A673 (cell line): ENCODE measurements around the gene CIP2A.

ENCODE experiments used
- CTCF ChIP-seq: fragments of 300-800, 200-600 bp; sonication (generic); conservative IDR thresholded peaks from 2 replicates; pipeline ENCODE4 v1.5.1; 2017; ENCODE audit warnings: low read depth, mild to moderate bottlenecking, antibody characterized with exemption, low read length, moderate library complexity, mixed read lengths
- EZH2 ChIP-seq: fragments of 200-600 bp; sonication (generic); IDR thresholded peaks from 2 replicates; pipeline ENCODE4 v1.6.1; 2017; ENCODE audit warnings: borderline replicate concordance, low read depth, mild to moderate bottlenecking, mixed read lengths, antibody characterized with exemption, low read length; ENCODE audit not compliant: poor library complexity, severe bottlenecking

GRCh38 chr3:108513961-108514360, 75.3 kb downstream of the CIP2A start:
- TF ChIP-seq CTCF, result no peak
- no peak for TF ChIP-seq EZH2
